GM12874 (cell line): ENCODE results near the gene LTK.

Source experiments
- TF ChIP-seq, protein P1 (sequence below): IDR thresholded peaks from 2 replicates; pipeline ENCODE4 v1.5.1; 2011; ENCODE audit warnings: low read depth, mild to moderate bottlenecking, control low read depth, low read length, moderate library complexity; ENCODE audit not compliant: insufficient read depth

LTK gene

DNA sequence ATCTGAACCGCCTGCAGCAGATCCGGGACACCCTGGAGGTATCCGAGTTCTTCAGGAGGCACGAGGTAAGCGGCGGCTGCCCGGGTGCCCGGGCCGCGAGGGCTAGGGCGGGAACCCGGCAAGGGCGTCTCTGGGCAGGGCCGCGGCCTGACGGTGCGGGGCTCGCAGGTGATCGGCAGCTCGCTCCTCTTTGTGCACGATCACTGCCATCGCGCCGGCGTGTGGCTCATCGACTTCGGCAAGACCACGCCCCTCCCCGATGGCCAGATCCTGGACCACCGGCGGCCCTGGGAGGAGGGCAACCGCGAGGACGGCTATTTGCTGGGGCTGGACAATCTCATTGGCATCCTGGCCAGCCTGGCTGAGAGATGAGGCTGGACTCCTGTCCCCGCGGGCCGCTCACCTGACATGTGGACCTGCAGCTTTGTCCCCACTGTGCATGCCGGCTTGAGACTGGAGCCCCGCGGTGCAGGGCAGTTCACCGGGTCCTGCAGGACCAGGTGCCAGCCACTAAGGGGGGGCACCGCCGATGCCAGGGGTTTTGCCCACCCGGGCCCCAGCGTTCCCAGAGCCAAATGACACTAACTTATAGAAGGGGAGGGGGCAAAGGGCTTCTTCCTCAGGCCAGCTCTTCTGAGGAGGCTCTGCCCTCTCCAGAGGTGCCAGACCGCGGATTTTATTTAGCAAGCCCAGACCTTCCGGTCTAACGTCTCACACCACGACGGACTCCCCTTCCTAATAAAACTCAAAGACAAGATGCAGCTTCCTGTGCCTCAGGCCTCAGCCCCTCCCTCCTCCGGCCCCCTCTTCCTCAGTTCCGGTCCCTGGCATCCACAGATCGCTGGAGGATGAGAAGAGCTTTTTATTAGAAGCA, 10.6 kb downstream of the LTK start:
- TF ChIP-seq, protein P1, sequence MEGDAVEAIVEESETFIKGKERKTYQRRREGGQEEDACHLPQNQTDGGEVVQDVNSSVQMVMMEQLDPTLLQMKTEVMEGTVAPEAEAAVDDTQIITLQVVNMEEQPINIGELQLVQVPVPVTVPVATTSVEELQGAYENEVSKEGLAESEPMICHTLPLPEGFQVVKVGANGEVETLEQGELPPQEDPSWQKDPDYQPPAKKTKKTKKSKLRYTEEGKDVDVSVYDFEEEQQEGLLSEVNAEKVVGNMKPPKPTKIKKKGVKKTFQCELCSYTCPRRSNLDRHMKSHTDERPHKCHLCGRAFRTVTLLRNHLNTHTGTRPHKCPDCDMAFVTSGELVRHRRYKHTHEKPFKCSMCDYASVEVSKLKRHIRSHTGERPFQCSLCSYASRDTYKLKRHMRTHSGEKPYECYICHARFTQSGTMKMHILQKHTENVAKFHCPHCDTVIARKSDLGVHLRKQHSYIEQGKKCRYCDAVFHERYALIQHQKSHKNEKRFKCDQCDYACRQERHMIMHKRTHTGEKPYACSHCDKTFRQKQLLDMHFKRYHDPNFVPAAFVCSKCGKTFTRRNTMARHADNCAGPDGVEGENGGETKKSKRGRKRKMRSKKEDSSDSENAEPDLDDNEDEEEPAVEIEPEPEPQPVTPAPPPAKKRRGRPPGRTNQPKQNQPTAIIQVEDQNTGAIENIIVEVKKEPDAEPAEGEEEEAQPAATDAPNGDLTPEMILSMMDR: no peak

DNA sequence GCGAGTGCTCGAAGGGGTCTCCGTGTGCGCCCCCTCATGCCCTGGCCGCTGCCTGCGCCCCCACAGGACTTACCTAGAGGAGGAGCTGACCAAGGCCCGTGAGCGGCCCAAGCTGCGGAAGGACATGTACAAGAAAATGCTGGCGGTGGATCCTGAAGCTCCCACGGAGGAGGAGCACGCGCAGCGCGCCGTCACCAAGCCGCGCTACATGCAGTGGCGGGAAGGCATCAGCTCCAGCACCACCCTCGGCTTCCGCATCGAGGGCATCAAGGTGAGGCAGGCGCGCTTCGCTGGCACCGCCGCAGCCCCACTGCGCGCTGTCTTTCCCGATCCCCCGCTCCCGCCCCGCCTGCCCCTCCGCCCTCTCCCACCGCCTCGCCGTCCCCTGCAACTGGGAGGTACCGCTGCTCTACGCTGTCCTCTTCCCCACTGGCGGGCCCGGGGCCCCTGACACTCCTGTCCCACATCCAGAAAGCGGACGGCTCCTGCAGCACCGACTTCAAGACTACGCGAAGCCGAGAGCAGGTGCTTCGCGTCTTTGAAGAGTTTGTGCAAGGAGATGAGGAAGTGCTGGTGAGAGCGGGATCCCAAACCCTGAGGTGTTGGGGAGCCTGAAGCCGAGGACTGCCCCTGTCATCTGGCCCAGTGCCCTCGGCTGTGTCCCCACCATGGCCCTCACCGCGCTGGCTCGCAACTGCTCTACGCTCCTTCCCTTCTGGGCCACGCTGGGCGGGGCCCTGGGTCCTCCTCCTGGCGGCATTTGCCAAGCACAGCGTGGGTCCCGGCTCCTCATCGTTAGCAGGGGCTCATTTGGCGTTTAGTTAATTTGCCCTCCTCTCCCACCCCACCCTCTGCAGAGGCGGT, 11.5 kb downstream of the LTK start:
- TF ChIP-seq, protein P1: no peak

DNA sequence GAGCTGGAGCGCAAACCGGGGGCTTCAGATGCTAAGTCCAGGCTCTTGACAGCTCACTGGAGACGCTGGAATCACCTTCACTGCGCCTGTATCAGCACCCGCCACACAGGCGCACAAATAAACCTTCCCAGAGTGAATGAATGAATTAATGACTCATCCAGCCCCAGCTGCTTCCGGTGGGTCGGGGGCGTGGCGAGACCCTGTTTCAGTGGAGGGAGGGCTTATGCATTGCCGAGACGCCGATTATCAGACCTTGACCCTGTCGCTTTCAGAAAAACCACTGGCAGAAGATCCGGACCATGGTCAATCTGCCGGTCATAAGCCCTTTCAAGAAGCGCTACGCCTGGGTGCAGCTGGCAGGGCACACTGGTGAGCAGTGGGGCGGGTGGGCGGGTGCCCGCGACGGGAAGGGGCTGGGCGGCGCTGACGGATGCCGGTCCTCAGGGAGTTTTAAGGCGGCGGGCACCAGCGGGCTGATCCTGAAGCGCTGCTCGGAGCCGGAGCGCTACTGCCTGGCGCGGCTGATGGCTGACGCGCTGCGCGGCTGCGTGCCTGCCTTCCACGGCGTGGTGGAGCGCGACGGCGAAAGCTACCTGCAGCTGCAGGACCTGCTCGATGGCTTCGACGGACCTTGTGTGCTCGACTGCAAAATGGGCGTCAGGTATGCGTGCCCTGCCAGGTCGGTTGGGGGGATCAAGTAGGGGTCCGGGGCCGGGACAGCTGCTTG, 12.3 kb downstream of the LTK start:
- TF ChIP-seq, protein P1: no peak

DNA sequence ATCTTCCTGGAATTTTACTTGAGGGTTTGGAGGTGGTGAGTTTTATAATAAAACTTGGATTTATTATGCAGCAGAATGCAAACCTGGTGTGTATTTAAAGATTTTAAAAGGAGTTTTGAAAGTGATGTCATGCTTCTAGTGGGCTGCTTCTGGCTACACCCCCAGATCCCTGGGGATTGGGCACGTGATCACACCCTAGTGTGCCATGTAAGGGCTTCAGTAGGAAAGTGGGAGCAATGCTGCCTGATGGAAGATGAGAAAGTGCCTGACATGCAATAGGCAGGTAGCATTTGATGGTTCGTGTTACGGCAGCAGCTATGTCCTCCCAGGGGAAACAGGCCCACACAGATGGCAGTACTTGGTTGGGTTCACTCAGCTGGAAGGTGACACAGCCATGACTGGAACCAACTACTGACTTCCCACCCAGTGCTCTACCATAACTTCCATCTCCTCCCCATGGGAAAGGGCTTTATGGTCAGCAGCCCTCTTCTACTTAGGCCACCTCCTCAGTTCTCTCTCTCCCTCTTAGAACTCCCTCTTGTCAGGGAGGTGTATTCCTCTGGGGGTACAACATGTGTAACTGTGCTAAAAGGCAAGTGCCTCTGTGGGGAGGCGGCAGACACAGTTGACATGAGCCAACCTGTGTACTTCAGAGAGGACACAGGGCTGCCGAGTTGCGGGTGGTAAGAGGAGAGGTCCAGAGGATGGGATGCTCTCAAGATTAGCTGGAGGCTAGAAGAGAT, 14.3 kb downstream of the LTK start:
- TF ChIP-seq, protein P1: no peak

DNA sequence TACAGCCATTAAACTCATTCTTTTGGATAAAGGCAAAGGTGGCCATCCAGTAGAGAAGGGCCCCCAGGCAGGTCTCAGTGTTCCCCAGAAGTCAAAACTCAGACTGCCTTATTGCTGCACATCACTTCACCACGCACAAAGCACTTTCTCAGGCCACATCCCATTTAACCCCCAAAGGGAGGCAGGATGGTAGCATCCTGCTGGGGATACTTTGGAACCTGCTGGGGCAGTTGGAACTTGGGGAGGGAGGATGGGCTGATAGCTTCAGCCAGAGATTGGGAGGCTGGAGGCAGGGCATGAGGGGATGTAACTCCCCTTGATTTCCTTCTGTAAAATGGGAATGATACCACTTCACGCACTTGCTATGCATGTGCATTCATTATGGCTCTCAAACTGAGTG, 15.0 kb downstream of the LTK start:
- TF ChIP-seq, protein P1: no peak

DNA sequence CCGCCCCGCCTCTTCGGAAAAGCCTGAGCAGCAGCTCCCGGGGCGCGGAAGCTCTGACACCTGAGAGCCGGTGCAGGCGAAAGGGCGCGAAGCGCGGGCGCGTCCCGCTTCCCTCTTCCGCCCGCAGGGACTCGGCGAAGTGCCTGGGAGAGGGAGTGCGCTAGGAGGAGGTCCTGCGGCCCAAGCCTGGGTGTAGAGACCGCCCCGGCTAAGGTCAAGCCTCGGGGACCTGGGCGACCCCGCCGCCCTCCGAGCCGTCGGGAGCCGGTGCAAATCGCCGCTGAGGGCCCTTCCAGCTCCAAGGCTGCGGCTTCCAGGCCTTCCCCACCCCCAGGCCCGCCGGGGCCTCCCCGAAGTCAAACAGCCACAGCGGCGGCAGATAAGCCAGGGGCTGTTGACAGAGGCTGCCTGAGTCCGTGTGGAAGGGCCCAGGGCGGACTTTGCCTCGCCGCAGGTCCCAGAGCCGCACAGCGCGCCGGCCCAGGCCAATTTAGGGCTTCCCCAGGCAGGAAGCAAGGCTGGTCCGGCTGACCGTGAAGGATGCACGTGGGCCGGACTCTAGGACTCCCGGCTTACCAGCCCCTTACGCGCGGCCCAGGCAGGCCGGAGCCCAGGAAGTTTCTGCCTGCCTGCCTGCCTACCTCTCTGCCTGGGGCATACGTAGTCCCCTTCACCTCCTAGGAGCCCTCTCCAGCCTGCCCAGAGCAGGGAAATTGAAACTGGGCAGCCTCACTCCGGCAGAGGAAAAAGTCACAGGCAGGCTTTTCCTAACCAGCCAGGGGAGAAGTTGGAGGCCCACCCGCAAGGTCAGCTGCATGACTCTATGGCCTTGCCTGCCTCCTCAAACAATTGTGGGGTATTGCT, 17.7 kb downstream of the LTK start:
- TF ChIP-seq, protein P1: no peak
